ENCODE results near the gene PLCG1. TPM values are rescaled to one million over a fixed set of nuclear protein-coding genes. Genes with fewer than 3 reads are reported as not detected.

PLCG1 gene
- total and polyA plus RNA-seq, 2 donors (not counting 3 experiments of a cell fraction or from before 2014, with no cell fraction given), result 164 to 224 TPM

GRCh38 chr20:41177636-41178035, 40.3 kb downstream of the PLCG1 start:
- TF ChIP-seq GATA2 (IDR thresholded peaks at IDR 0.05; ENCODE audit: insufficient read depth, insufficient read length, low read depth, low read length) (no peak), CTCF (IDR thresholded peaks at IDR 0.05; ENCODE audit: extremely low read depth in 1 of 2, insufficient read depth in 1 of 2, low read depth in 1 of 2, low read length in 2 of 2) (no peak), POLR2A (IDR thresholded peaks at IDR 0.05; ENCODE audit: low read depth, low read length) (no peak), POLR2AphosphoS5 (IDR thresholded peaks at IDR 0.05; ENCODE audit: insufficient read depth, low read depth, low read length) (peak; percentile 37), MYC (IDR thresholded peaks at IDR 0.05; ENCODE audit: low read depth, low read length) (no peak)
- no peak overlapping the region for H3K9ac ChIP-seq (replicated peaks; ENCODE audit: extremely low read depth, insufficient read depth, low read length)
- H3K9me3 ChIP-seq (replicated peaks; ENCODE audit: control insufficient read depth, insufficient read depth, low read length), result no peaks in the 10 kb centered on the region
- no peaks in the 10 kb centered on the region for H3K79me2 ChIP-seq (ENCODE audit: control insufficient read depth, insufficient read depth, low read length)
- H2AFZ ChIP-seq (ENCODE audit: low read depth, low read length), result no peak overlapping the region
- H3K27ac ChIP-seq (ENCODE audit: insufficient read depth, low read depth, low read length), result no peak overlapping the region
- no peaks in the 10 kb centered on the region for H3K9me1 ChIP-seq (replicated peaks; ENCODE audit: control insufficient read depth, extremely low read depth, insufficient read depth, low read length)
- dilution Hi-C loops (cut with MboI; ENCODE audit: extremely low pct_ligation_motif_present, low sequenced_read_pairs) (no loop called here), intact Hi-C loops (cut with micrococcal nuclease) (loop anchor here (2.0 kb wide), 1 partner anchor 23 kb away; no protein-coding TSS in a partner anchor)
- FAIRE-seq (peak; percentile 44), DNase-seq (ENCODE audit: low read depth, low spot score) (peak; percentile 19)
- H3K4me1 ChIP-seq (ENCODE audit: control insufficient read depth, extremely low read depth, insufficient read depth, low read length), result peaks cover 4% of the 10 kb centered on the region
- H3K4me2 ChIP-seq (ENCODE audit: insufficient read depth, low read length), result no peak overlapping the region
- ChIA-PET CTCF (interaction anchor here (1.4 to 7.0 kb wide), 3 partner anchors 42 to 163 kb away, joined by 6 to 295 read pairs (median 18); partner anchors contain the start of gene LPIN3), POLR2A (no interaction called here)
- H3K36me3 ChIP-seq (ENCODE audit: control insufficient read depth in 2 of 2, extremely low read depth in 1 of 2, insufficient read depth in 2 of 2, low read length in 2 of 2), result peaks cover 14 to 37% of the 10 kb centered on the region in 2 experiments
- BruUV-seq (replicated peaks), result no TSS peak
- no peaks in the 10 kb centered on the region for H4K20me1 ChIP-seq (replicated peaks; ENCODE audit: control insufficient read depth, extremely low read depth, insufficient read depth, low read length)
- H3K4me3 ChIP-seq (replicated peaks in 1 of 3; ENCODE audit: insufficient read depth in 1 of 3, low read depth in 1 of 3, low read length in 3 of 3), result no peak overlapping the region
- no peaks in the 10 kb centered on the region for H3K27me3 ChIP-seq (ENCODE audit: control insufficient read depth in 2 of 2, insufficient read depth in 2 of 2, low read length in 2 of 2)

- H3K4me3 ChIP-seq (replicated peaks in 1 of 3; ENCODE audit: insufficient read depth in 1 of 3, low read depth in 1 of 3, low read length in 3 of 3), result no peak overlapping the region
- ChIA-PET CTCF (interaction anchor here (1.4 to 7.0 kb wide), 3 partner anchors 43 to 162 kb away, joined by 6 to 295 read pairs (median 18); partner anchors contain the start of gene LPIN3), POLR2A (no interaction called here)
- H3K9me3 ChIP-seq (replicated peaks; ENCODE audit: control insufficient read depth, insufficient read depth, low read length), result no peaks in the 10 kb centered on the region
- no peak overlapping the region for H2AFZ ChIP-seq (ENCODE audit: low read depth, low read length)
- DNase-seq (ENCODE audit: low read depth, low spot score) (no peak), FAIRE-seq (no peak)
- intact Hi-C loops (cut with micrococcal nuclease), result no loop called here
- no peaks in the 10 kb centered on the region for H3K79me2 ChIP-seq (ENCODE audit: control insufficient read depth, insufficient read depth, low read length)
- H3K4me2 ChIP-seq (ENCODE audit: insufficient read depth, low read length), result no peak overlapping the region
- H3K9ac ChIP-seq (replicated peaks; ENCODE audit: extremely low read depth, insufficient read depth, low read length), result no peak overlapping the region
- peaks cover 12 to 32% of the 10 kb centered on the region in 2 experiments for H3K36me3 ChIP-seq (ENCODE audit: control insufficient read depth in 2 of 2, extremely low read depth in 1 of 2, insufficient read depth in 2 of 2, low read length in 2 of 2)
- H4K20me1 ChIP-seq (replicated peaks; ENCODE audit: control insufficient read depth, extremely low read depth, insufficient read depth, low read length), result no peaks in the 10 kb centered on the region
- no peaks in the 10 kb centered on the region for H3K27me3 ChIP-seq (ENCODE audit: control insufficient read depth in 2 of 2, insufficient read depth in 2 of 2, low read length in 2 of 2)
- BruUV-seq (replicated peaks), result no TSS peak
- no peak overlapping the region for H3K27ac ChIP-seq (ENCODE audit: insufficient read depth, low read depth, low read length)
- TF ChIP-seq POLR2AphosphoS5 (IDR thresholded peaks at IDR 0.05; ENCODE audit: insufficient read depth, low read depth, low read length), result no peak
- TF ChIP-seq FOS (IDR thresholded peaks at IDR 0.05; ENCODE audit: borderline replicate concordance, insufficient read depth, low read length), result no peak
- no peak for TF ChIP-seq JUN (IDR thresholded peaks at IDR 0.05; ENCODE audit: borderline replicate concordance, insufficient read depth, insufficient read length, low read depth)
- TF ChIP-seq CTCF (IDR thresholded peaks at IDR 0.05; ENCODE audit: extremely low read depth in 1 of 2, insufficient read depth in 1 of 2, low read depth in 1 of 2, low read length in 2 of 2), result no peak
- TF ChIP-seq MAX (IDR thresholded peaks at IDR 0.05; ENCODE audit: insufficient read depth, insufficient read length), result no peak
- no peak for TF ChIP-seq POLR2A (IDR thresholded peaks at IDR 0.05; ENCODE audit: low read depth, low read length)
- no peak for TF ChIP-seq EZH2 (IDR thresholded peaks at IDR 0.05; ENCODE audit: borderline replicate concordance, low read depth, low read length, severe bottlenecking)
- H3K4me1 ChIP-seq (ENCODE audit: control insufficient read depth, extremely low read depth, insufficient read depth, low read length), result peaks cover 4% of the 10 kb centered on the region
- H3K9me1 ChIP-seq (replicated peaks; ENCODE audit: control insufficient read depth, extremely low read depth, insufficient read depth, low read length), result no peaks in the 10 kb centered on the region
- dilution Hi-C loops (cut with MboI; ENCODE audit: extremely low pct_ligation_motif_present, low sequenced_read_pairs), result no loop called here
These were observed 41.2 kb downstream of the PLCG1 start for GRCh38 chr20:41178495-41178894.

Measured in endothelial cell of umbilical vein (primary cell).